WTC11 (cell line): ENCODE data around the gene RRP8. TPM values are rescaled to one million over a fixed set of nuclear protein-coding genes. Genes with fewer than 3 reads are reported as not detected.

Experiments
- ATAC-seq: fragments of 200-7000 bp; cut with Tn5 transposase; 2 replicates; pipeline ENCODE4 v1.10.0; 2021; ENCODE audit warnings: mild to moderate bottlenecking, moderate library complexity
- CTCF ChIA-PET: fragments of 300-600 bp; sonication (Branson Sonifier 250); formaldehyde crosslinking; loops from one replicate; lab custom pipeline; 2021; ENCODE audit warnings: antibody characterized with exemption; lab: Charles Lee
- POLR2A ChIA-PET: fragments of 350-600 bp; sonication (Branson Sonifier 250); formaldehyde crosslinking; loops from one replicate; lab custom pipeline; 2021; ENCODE audit warnings: antibody characterized with exemption; lab: Charles Lee
- DNase-seq: peaks from one replicate; pipeline ENCODE4 v3.0.0; 2021; ENCODE audit warnings: low spot score
- H3K27ac Mint-ChIP-seq: 2 replicates; pipeline ENCODE4 v1.8.0; 2021; ENCODE audit warnings: mixed read lengths
- H3K27me3 Mint-ChIP-seq: 2 replicates; pipeline ENCODE4 v1.8.0; 2021; ENCODE audit warnings: low read depth, mild to moderate bottlenecking, moderate library complexity, mixed read lengths
- H3K36me3 Mint-ChIP-seq: 2 replicates; pipeline ENCODE4 v1.8.0; 2021; ENCODE audit warnings: mixed read lengths
- H3K4me1 Mint-ChIP-seq: 2 replicates; pipeline ENCODE4 v1.8.0; 2022; ENCODE audit warnings: mixed read lengths
- H3K4me3 Mint-ChIP-seq: 2 replicates; pipeline ENCODE4 v1.8.0; 2021; ENCODE audit warnings: mild to moderate bottlenecking, moderate library complexity, mixed read lengths
- H3K9me3 Mint-ChIP-seq: 2 replicates; pipeline ENCODE4 v1.8.0; 2021; ENCODE audit warnings: mixed read lengths
- ATF3 ChIP-seq: sonication (generic); formaldehyde crosslinking; conservative IDR thresholded peaks from 2 replicates; pipeline ENCODE4 v1.8.1; 2022; ENCODE audit warnings: mild to moderate bottlenecking, missing genetic modification reagents
- CREB1 ChIP-seq: sonication (generic); formaldehyde crosslinking; IDR thresholded peaks from 2 replicates; pipeline ENCODE4 v1.8.0; 2023; ENCODE audit warnings: mild to moderate bottlenecking, missing genetic modification reagents
- E2F4 ChIP-seq: sonication (generic); formaldehyde crosslinking; IDR thresholded peaks from 2 replicates; pipeline ENCODE4 v1.8.1; 2022; ENCODE audit warnings: low read depth, mild to moderate bottlenecking, moderate library complexity, missing genetic modification reagents, borderline replicate concordance
- E2F5 ChIP-seq: sonication (generic); formaldehyde crosslinking; IDR thresholded peaks from 2 replicates; pipeline ENCODE4 v1.8.1; 2022; ENCODE audit warnings: mild to moderate bottlenecking, moderate library complexity, missing genetic modification reagents
- EMX1 ChIP-seq: fragments of 250-450 bp; sonication (Bioruptor Pico); IDR thresholded peaks from 2 replicates; pipeline ENCODE4 v1.8.0; 2021; ENCODE audit warnings: mild to moderate bottlenecking
- GABPB1 ChIP-seq: sonication (generic); formaldehyde crosslinking; IDR thresholded peaks from 2 replicates; pipeline ENCODE4 v1.8.1; 2023; ENCODE audit warnings: mild to moderate bottlenecking, missing genetic modification reagents
- JUN ChIP-seq: sonication (generic); formaldehyde crosslinking; IDR thresholded peaks from 2 replicates; pipeline ENCODE4 v1.8.0; 2023; ENCODE audit warnings: mild to moderate bottlenecking, missing genetic modification reagents
- MAX ChIP-seq: sonication (generic); formaldehyde crosslinking; IDR thresholded peaks from 2 replicates; pipeline ENCODE4 v1.8.0; 2022; ENCODE audit warnings: mild to moderate bottlenecking, missing genetic modification reagents
- MLX ChIP-seq: sonication (generic); formaldehyde crosslinking; IDR thresholded peaks from 2 replicates; pipeline ENCODE4 v1.8.1; 2023; ENCODE audit warnings: mild to moderate bottlenecking, missing genetic modification reagents, moderate library complexity
- NFYB ChIP-seq: sonication (generic); formaldehyde crosslinking; conservative IDR thresholded peaks from 2 replicates; pipeline ENCODE4 v1.8.0; 2022; ENCODE audit warnings: low read depth, missing genetic modification reagents
- NR2C2 ChIP-seq: sonication (generic); formaldehyde crosslinking; IDR thresholded peaks from 2 replicates; pipeline ENCODE4 v1.8.0; 2022; ENCODE audit warnings: mild to moderate bottlenecking, missing genetic modification reagents
- PREB ChIP-seq: sonication (generic); formaldehyde crosslinking; IDR thresholded peaks from 2 replicates; pipeline ENCODE4 v1.8.1; 2022; ENCODE audit warnings: mild to moderate bottlenecking, missing genetic modification reagents, moderate library complexity, borderline replicate concordance
- RELA ChIP-seq: sonication (generic); formaldehyde crosslinking; IDR thresholded peaks from 2 replicates; pipeline ENCODE4 v1.8.1; 2022; ENCODE audit warnings: missing genetic modification reagents, mild to moderate bottlenecking, borderline replicate concordance
- TEAD4 ChIP-seq: sonication (generic); formaldehyde crosslinking; IDR thresholded peaks from 2 replicates; pipeline ENCODE4 v1.8.0; 2022; ENCODE audit warnings: mild to moderate bottlenecking, missing genetic modification reagents
- USF2 ChIP-seq: sonication (generic); formaldehyde crosslinking; IDR thresholded peaks from 2 replicates; pipeline ENCODE4 v1.8.1; 2023; ENCODE audit warnings: mild to moderate bottlenecking, missing genetic modification reagents, moderate library complexity
- ZMAT4 ChIP-seq: fragments of 250-450 bp; sonication (Bioruptor Pico); IDR thresholded peaks from 2 replicates; pipeline ENCODE4 v1.9.0; 2021; ENCODE audit warnings: mild to moderate bottlenecking
- ZNF232 ChIP-seq: sonication (generic); formaldehyde crosslinking; IDR thresholded peaks from 2 replicates; pipeline ENCODE4 v1.8.0; 2022; ENCODE audit warnings: mild to moderate bottlenecking, missing genetic modification reagents
- ZNF423 ChIP-seq: fragments of 250-450 bp; sonication (Bioruptor Pico); IDR thresholded peaks from 2 replicates; pipeline ENCODE4 v2.1.2; 2022; ENCODE audit warnings: mild to moderate bottlenecking, moderate library complexity
- ZNF532 ChIP-seq: fragments of 250-450 bp; sonication (Bioruptor Pico); IDR thresholded peaks from 2 replicates; pipeline ENCODE4 v1.9.0; 2021; ENCODE audit warnings: mild to moderate bottlenecking, borderline replicate concordance
- total RNA-seq: library from RNA; stranded (reverse); gene quantifications from 3 replicates; pipeline ENCODE4 v1.2.3, GENCODE V29; 2021

RRP8 gene
- total RNA-seq, 1 experiment from 2014 or later, result 15.0 TPM

- TF ChIP-seq ZNF532 (CRISPR knock-in tag) (no peak), E2F4 (CRISPR knock-in tag) (no peak), ZNF423 (CRISPR knock-in tag) (no peak), NR2C2 (no peak), E2F5 (CRISPR knock-in tag) (no peak), ATF3 (no peak), USF2 (CRISPR knock-in tag) (no peak), RELA (CRISPR knock-in tag) (no peak), MLX (CRISPR knock-in tag) (no peak)
- TF ChIP-seq, all 79 proteins: peak for 0
These were observed 34.5 kb upstream of the RRP8 start (continued) for GRCh38 chr11:6637871-6638270.

- Mint-ChIP-seq H3K4me3 (no peak overlapping the region), H3K4me1 (no peaks in the 10 kb centered on the region), H3K27ac (no peak overlapping the region), H3K36me3 (no peaks in the 10 kb centered on the region), H3K27me3 (peaks cover 10% of the 10 kb centered on the region), H3K9me3 (no peaks in the 10 kb centered on the region)
- TF ChIP-seq ZNF232 (CRISPR knock-in tag), result no peak
- no peak for TF ChIP-seq RELA (CRISPR knock-in tag)
- no peak for TF ChIP-seq JUN (CRISPR knock-in tag)
- TF ChIP-seq TEAD4 (CRISPR knock-in tag), result no peak
- no peak for TF ChIP-seq NR2C2
- TF ChIP-seq EMX1 (CRISPR knock-in tag), result no peak
- TF ChIP-seq E2F5 (CRISPR knock-in tag), result no peak
- no peak for TF ChIP-seq NFYB (CRISPR knock-in tag)
- TF ChIP-seq ZMAT4 (CRISPR knock-in tag), result no peak
- TF ChIP-seq MAX (CRISPR knock-in tag), result no peak
- TF ChIP-seq ZNF423 (CRISPR knock-in tag), result no peak
- TF ChIP-seq GABPB1 (CRISPR knock-in tag), result no peak
- no peak for TF ChIP-seq E2F4 (CRISPR knock-in tag)
- TF ChIP-seq CREB1 (CRISPR knock-in tag), result no peak
- no peak for TF ChIP-seq PREB (CRISPR knock-in tag)
- CTCF ChIA-PET, result no interaction called here
- DNase-seq (no peak), ATAC-seq (no peak)
- POLR2A ChIA-PET, result no interaction called here
These were observed 33.1 kb upstream of the RRP8 start for GRCh38 chr11:6636480-6636879.
